ENCODE measurements around the gene INTS1.

INTS1 gene

DNA sequence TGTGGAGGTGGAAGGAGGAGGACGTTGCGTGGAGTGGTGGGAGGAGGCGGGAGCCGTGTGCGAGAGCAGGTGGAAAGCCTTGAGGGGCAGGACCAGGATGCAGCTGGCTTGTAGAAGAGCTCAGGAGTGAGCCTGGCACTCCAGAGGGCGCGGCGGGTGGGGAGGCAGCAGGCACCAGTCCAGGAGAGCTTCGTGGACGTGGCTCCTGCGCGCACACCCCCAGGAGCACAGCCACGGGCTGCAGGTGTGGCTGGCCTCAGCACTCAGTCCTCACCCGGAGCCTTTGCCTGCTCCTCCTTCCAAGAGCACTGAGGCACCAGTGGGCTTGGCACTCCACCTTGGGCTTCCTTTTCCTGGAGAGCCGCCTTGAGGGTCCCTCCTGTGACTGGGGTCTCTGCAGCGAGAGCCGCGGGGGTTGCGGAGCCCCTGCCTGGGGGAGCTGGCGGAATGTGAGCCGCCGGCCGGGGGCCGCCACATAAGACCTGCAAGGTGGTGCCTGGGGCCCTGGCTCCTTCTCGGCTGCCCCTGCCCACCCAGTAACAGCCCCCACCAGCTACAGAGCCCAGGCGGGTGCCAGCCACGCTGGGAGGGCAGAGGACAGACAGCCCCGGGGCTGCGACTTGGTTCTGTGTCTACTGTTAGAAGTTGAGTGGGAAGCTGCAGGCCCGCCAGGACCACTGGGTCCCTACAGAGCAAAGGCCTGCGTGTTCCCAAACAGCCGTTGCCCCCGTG is 37.4 kb upstream of the INTS1 start:
- no peak for FAIRE-seq

DNA sequence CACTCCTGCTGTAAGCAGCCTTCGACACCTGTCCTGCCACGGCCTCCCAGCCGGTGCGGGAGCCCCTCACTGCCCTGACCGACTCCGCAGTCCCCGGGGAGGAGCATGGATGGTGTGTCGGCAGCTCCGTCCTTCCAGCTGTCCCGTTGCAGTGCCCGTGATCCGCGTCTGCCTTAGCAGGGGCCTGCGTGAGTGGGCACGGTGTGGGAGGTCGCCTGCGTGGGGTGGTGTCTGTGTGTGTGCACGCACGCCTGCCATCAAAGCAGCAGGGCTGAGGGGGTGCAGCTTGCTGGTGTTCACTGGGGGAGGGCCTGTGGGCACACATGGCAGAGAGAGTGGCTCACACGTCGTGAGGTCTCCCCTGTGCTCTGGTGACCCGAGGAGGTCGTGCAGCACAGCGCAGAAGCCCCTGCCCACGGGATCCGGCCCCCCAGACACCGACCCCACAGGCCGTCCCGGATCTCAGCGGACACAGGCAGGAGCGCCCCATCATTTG is 36.6 kb upstream of the INTS1 start:
- no peak for FAIRE-seq

DNA sequence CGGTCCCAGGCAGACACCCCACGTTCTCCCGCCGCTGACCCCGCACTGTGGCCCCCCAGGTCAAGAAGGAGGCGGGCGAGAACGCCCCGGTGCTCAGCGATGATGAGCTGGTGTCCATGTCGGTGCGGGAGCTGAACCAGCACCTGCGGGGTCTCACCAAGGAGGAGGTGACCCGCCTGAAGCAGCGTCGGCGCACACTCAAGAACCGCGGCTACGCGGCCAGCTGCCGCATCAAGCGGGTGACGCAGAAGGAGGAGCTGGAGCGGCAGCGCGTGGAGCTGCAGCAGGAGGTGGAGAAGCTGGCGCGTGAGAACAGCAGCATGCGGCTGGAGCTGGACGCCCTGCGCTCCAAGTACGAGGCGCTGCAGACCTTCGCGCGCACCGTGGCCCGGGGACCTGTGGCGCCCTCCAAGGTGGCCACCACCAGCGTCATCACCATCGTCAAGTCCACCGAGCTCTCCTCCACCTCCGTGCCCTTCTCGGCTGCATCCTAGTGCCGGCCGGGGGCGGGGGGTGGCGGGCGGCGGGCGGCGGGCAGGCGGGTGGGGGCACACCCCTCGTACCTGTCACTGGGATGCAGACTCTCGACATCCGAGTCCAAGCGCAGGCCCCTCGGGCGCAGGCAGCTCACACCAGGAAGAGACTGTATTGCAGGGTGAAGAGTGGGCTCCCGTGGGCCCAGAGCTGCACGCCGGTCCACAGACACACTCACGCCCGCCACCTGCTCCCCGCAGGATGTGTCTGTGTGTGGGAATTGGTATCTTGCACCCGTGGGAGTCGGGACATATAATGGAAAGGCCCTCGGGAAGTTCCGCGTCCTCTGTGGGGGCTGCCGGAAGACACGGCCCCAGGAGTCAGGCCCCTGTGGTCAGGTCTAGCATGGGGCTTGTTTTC is 35.9 kb upstream of the INTS1 start:
- FAIRE-seq = no peak

DNA sequence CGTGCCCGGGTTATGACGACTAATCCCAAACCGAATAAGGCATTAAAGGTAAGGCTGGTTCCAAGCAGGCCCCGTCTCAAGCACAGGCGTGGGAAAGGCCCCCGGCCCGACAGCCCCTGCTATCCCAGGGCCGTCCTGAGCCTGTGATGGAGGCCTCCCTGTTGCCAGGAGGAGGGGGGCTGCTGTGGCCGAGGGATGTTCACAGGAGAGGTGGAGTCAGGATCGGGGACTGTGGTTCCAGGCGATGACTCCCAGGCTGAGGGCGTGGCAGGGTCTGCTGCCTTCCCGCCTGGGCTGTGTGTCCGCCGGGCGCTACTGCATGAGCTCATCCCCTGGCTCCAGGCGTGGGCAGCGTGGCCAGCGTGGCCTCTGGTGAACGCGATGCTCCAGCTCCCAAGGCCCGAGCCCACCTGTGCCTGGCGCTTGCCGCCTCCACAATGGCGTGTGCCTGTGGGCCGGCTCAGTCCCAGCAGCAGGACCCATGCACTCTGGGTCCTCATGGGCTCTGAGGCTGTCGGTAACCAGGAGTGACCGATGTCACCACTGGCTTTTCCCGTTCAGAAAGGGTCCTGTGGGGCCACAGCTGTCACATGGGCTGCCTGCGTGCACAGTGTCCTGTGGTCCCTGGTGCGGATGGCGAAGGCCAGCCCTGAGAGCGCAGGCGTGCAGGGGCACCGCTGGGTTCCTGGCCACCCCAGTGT is 35.1 kb upstream of the INTS1 start:
- FAIRE-seq = no peak

DNA sequence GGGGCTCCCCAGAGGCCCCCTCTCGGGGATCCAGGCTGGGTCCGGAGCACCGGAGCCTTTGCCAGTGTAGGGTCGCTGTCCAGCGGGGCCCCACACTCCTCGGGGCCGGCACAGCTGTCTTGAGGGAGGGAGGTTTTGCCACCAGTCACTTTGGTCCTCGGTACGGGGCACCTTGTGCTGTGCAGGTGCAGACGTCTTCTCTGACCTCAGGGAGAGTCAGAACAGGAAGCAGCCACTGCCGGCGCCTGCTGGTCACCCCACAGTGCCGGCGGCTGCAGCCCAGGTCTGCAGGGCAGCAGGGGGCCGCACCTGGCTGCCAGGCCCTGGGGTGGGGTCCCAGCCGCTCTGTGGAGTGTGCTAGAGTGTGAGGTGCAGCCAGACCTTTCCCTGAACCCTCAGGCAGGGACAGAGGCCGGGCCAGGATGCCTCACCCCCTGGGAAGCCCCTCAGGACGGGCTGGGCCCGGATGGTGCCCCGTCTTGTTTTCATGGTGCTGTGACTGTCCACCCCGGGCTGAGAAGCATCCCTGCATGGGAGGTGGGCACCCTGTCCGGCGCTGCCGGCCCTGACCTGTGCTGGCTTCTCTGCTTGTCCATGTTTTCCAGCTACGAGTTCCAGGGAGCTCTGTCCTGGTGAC is 34.5 kb upstream of the INTS1 start:
- no peak for FAIRE-seq

DNA sequence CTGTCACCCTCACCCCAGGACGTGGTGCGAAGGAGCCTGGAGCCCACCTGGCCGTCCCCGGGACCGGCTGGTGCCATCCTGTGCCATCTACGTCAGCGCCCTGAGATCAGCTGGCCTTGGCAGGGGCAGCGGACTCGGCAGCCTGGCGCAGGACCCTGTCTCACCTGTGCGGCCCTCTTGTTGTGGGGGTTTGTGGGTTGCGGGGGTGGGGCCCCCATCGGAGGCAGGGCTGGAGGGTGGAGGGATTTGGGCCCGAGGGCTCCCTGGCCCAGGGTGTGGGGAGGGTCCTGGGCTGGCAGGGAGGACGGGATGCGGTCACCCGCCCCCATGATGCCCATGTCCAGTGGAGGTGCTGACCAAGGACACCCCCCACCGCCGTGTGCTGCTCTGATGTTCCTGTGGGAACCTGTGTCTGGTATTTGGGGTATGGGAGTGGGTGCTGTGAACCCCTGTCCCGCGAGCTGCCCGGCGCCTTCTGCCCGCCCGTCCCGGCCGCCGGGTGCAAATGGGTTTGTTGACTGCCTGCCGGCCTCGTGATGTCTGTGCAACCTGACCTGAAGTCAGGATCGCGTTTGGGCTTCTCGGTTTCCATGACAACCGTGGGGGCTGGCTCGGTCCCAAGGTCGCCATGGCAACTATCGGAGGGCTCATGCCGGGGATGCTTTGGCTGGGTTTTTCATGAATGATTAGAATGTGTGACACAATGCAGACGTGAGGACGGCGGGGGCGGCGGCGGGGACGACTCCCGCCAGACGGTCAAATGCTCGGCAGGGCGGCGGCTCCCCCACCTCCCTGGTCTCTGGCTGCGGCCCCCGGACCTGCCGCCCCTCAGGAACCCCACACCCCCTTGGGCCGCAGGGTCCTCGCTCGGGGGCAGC is 33.6 kb upstream of the INTS1 start:
- FAIRE-seq = no peak

DNA sequence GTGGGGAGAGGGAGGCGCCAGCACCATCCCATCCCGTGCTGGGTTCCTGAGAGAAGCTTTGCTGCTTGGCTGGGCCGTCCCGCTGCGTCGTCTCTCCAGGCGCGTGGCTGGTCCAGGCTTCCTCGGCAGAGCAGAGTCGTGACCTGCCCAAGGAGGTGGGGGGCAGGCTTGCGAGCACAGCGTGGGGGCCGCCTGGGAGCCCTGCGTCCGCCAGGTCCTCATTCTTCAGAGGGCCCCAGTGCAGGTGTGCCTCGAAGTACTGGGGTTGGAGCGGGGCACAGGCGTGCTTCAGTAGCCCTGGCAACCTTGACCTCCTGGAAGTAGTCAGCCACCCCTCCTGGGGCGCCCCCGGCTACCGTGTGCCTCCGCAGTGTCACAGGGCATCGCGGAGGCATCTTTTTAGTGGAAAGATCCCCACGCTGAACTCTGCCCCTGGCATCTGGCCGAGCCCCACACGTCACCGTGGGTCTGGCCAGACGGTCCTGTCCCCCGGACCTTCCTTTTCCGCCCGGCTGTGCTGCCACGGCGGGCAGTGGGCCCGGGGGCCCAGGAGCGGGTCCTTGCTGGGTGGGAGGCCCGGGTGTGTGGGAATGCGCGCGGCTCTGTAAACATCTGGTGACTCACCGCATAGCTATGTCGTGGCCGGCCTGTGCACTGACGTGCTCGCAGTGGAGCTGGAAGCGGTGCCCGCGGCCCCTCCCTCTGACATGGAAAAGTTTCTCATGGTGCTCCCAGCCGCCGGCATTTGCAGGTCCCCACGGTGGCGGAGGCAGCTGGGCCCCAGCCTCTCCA is 32.8 kb upstream of the INTS1 start:
- FAIRE-seq = no peak

DNA sequence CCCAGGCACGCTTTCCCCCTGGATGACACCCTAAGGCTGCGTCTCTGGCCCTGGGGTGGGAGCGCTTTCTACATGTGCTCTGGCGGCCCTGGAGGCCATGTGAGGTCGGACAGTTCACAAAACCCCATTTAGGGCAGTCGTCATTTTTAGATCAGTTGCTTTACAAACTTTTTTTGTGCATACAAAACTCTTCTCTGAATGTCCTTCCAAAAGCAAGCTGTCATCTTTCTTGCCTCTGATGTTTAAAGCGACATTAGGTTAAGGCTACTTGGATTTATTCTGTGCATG is 32.2 kb upstream of the INTS1 start:
- no peak for FAIRE-seq

DNA sequence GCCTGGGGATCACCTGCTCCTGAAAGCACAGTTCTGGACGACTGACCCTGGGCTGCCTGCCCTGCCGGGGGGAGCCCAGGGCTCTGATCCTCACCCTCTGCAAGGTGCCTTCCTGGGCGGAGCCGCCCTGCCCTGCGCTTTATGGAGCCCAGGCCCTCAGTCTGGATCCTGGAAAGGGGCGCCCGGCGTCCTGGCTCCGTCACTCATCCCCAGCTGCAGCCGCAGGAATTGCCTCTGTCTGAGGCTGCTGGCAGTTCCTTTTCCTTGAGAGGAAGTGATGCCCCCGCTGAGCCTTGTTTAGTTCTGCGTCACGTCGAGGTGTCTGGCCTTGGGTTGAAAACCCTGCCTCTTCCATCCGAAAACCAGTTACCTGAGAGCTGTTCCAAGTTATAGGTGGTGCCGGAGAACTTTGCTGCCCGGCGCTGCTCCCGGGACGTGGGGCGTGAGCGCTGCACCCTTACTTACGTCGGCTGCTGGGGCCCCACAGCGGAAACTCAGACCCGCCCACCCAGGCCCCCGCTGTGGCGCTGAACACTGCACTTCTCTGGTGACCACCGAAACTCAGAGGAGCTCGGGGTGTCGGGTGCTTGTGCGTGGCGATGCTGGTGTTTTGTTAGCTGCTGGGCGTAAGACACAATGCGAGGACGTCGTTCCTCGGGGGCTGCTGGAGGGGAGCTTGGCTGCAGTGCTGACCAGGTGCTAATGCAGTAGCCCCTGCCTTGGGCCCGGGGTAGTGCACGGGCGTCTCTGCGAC is 31.7 kb upstream of the INTS1 start:
- FAIRE-seq = no peak

DNA sequence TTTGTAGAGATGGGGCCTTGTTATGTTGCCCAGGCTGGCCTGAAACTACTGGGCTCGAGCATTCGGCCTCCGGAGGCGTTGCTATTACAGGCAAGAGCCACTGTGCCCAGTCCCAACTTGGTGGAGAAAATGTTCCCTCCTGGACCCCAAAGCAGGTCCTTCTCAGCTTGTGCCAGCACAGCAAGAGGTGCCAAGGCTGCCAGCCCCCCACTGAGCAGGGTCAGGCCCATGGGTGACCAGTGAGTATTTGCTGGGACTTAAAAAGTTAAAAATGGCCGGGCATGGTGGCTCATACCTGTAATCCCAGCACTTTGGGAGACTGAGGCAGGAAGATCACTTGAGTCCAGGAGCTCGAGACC is 30.9 kb upstream of the INTS1 start:
- no peak for FAIRE-seq

DNA sequence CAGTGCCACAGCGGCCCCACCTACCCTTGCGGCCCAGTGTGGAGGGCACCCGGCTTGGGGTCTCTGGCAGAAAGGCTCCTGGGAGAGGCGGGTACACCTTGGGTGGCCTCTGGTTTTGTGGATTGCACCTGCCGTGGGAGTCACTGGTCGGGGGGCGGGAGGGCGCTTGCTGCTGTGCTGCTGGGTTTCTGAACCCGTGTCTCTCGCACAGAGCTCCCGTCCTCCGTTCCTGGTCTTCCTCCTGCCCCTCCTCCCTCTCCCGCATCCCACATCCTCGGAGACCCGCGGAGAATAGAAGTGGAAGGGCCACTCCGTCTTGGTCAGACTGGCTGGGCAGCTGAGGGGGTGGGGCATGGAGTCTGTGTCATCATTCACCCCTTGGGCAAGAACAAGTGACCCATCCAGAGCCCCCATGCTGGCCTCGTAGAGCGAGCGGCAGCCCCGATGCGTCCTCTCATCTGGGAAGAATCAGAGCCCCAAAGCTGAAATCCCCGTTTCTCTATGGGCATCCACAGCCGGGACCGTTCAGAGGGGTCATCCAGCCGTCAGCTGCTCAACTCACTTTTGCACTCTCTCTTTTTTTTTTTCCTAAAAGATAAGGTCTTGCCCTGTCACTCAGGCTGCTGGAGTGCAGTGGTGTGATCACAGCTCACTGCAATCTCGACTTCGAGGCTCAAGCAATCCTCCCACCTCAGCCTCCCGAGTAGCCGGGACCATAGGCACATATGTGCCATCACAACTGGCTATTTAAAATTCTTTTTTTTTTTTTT is 30.3 kb upstream of the INTS1 start:
- FAIRE-seq = no peak

DNA sequence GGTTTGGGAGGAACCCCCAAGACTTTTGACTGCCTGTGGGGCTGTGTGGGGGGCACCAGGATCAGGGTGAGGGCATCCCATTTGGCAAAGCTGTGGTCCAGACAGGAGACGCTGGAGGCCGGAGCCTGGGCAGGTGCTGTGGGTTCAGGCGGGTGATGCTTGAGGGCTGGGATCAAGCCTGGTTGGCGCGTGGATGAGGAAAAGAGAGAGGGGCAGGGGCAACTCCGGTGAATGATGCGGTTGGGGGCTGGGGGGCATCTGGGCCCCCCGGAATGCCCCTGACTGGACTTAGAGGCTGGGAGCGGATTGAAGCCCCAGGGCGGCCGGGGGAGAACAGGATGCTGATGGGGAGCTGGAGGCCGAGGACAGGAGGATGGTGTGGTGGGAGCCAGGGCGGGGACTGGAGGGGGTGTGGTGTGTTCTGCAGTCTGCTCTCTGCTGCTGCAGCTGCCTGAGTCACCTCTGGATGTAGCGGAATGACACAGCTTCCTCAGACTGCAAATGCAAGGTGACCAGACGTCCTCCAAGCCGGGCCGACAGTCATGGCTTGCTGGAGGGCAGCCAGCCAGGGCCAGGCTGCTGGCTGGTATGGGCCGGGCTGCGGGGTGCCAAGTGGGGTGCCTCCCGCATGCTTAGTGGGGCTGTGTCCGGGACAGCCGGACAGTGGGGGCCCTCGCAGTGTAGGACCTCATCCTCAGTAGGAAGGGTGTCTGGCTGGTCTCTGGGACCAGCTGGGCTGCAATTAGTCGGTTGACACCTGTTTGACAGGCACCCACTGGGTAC is 29.5 kb upstream of the INTS1 start:
- FAIRE-seq = no peak

DNA sequence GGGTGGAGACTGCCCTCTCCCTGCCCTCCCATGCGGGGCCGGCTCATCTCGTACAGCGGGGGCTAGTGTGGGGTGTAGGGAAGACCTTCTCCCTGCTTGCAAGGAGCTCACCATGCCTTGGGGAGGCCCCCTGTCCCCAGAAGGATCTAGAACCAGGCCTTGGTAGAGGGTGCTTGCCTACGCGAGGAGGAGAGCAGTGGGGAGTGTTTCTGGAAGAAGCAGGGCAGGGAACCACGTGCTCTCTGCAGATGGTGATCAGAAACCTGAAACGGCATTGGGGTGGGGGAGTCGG is 29.0 kb upstream of the INTS1 start:
- no peak for FAIRE-seq

DNA sequence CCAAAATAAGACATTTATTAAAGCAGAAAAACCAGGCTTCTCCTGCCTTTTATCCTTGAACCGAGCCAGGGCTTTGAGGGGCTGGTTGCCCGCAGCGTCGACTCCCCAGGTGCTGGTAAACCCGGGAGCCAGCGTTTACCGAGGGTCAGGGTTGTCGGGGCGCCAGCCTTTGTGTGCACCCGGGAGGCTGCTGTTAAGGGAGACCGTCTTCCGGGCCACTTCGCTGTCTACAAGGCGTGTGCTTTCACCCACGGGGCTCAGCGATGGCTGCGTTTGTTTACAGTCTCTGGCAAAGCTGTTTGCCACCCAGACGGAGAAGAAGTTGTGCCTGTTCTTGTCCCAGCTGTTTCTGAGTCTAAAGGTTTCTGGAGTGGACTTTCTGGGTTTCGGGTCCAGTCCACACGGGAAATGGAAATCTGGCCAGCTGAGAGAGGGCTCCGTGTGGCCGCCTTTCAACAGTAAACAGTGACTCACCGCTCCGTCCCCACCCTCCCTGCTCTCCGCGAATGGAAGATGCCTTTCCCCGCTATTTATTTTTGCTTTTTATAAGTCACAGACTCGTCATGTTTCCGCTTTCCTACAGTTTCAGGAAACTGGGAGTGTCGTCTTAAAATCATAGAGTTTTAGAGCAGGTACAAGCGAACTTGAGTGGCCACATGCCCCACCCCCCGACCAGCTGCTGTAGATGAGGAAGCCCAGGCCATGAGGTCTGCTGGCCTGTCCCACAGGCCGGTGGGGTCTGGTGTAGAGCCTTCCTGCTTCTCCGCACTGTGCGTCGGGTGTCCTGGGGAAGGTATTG is 28.5 kb upstream of the INTS1 start:
- peak; percentile 94 for FAIRE-seq

DNA sequence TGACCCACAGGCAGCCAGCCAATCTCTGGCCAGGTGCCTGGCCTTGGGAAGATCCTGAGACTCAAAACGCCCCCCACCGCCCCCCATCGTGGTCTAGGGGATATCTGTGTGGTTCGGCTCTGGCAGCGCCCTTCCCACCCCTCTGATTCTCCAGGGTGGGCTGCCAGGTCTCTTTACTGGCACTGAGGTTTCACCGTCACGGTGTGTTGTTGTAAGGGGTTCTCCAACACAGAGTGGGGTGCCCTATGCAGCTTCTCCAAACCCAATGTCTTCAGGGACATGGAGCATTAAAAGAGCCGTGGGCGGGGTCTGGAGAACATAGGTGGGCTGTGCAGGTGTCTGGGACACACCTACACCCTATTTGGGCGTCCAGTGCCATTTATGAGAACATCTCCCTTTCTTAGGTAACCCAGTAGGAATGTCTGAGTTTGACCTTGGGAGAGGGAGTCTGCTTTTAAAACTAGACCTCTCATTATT is 27.8 kb upstream of the INTS1 start:
- FAIRE-seq = no peak

DNA sequence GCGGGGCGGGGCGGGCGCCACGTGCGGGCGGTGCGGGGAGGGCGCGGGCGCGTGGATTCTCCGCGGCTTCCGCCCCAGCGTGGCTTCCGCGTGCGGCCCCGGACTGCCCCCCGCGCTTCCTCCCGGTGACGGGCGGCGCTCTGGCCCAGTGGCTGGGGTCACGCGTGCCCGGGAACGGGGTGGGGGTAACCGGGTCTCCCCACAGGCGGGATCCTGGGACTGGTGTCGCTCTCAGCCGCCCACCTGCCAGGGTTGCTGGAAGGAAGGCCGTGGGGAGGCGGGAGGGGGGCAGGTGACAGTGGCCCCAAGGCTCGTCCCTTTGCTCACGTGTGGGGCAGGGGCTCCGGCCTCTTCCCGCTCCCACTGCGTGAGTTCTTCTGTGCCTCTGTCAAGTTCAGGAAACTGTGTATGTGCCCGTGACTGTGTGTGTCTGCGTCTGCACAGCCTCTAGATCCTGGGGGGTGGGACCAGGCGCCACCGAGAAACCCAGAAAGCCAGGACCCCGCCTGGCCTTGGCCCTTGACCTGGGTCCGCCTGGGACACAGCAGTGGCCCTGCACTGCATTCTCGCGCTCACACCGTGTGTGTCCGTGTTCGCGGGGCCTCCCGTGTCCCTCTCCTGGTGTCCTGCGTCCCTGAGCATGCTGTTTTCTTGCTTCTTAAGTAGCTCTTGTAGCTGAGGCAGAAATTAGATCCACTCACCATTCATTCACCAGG is 27.2 kb upstream of the INTS1 start:
- FAIRE-seq = no peak

DNA sequence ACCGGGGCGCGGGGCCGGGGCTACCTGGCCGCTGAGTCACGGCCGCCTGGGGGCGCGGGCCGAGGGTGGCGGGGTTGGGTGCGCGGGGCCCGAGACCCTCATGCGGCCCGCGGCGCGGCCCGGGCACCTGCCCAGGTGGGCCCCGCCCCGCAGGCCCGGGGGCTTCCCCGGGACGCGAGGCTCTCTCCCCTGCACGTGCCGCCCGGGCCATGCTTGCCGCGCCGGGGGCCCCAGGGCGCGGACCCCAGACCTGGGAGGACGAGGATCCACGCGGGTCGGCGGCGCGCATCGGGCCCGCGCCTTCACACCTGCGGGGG is 26.7 kb upstream of the INTS1 start:
- FAIRE-seq = no peak
